ENCODE measurements around the gene TAF4.
"Not testable (repeated sequence)": the region's sequence is repeated elsewhere in the genome, so short reads cannot be mapped to it uniquely, and the experiment has no call there.

Gene TAF4

DNA sequence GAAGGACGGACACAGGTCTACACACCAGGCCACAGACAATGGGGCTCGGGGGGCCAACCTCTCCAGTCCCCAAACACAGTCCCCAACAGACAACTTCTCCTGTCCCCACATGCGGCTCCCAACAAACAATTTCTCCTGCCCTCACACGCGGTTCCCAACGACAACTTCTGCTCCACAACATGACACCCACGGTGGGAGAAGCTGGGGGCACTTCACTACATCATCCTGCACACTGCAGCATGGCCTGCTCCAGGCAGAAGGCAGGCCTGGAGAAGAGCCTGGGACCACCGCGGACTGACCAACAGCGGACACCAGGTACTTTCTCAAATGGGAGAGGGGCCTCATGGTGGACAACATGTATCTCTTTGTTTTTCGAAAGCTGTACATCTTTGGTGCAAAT is 6.7 kb downstream of the TAF4 start:
- no peak for DNase-seq (ENCODE audit: low read depth in 2 of 2)

DNA sequence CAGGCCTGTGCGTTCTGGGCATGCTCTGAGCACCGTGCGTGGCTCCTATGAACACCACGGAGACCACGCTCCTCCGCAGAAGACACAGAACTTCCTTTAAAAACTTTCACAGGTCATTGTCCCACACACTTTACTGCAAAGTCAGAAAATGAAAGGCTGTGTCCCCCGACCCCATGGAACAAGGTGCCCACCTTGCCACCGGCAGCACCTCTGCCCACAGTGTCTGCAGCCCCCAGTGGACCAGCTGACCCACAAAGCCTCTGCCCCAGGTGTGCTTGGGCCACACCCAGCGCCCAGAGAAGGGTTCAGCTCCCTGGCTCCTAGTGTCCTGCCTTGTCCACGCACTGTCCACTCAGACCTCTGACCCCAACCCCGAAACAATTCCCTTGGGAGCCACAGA is 8.7 kb downstream of the TAF4 start:
- no peak for DNase-seq (ENCODE audit: low read depth in 2 of 2)

DNA sequence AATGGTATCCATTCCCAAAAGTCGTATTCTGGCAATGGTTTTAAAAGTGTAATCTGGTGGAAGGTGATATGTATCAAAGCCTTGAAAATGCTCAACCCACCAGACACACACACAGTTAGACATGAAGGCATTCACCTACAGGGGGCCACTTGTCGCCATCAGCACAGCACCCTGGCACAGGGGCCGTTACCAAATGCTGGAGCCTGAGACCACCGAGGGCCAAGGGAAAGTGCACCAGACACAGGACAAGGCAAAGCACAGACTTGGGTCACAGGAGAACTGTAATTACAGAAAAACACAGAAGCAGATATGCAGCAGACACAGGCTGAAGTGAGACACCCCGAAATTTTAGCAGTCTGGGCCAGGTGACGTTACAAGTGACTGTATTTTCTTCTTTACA is 9.3 kb downstream of the TAF4 start:
- DNase-seq (ENCODE audit: low read depth in 2 of 2): no peak

DNA sequence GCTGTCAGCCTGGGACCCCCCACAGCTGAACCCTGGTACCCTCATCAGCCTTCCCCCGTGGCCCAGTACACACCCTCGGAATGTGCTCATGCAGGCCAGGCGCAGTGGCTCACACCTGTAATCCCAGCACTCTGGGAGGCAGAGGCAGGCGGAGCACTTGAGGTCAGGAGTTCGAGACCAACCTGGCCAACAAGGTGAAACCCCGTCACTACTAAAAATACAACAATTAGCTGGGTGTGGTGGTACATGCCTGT is 9.9 kb downstream of the TAF4 start:
- DNase-seq (ENCODE audit: low read depth in 2 of 2): not testable (repeated sequence)

DNA sequence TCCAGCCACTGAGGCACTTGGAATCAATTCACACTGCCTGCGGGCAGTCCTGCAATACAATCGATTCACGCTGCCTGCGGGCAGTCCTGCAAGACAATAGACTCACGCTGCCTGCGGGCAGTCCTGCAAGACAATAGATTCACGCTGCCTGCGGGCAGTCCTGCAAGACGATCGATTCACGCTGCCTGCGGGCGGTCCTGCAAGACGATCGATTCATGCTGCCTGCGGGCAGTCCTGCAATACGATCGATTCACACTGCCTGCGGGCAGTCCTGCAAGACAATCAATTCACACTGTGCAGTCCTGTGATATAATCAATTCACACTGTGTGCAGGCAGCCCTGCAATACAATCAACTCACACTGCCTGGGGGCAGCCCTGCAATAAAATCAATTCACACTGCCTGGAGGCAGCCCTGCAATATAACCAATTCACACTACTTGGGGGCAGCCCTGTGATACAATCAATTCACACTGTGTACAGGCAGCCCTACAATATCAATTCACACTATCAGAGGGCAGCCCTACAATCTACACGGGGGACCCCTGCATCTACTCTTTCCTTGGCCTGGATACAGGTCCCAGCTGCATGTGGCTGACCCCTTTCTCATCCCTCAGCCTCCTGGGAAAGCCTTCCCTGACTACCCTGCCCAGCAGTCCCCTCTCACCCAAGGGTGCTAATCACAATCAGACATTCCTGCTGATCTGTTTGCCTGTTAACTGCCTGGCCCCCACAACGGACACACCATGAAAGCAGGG is 10.4 kb downstream of the TAF4 start:
- DNase-seq (ENCODE audit: low read depth in 2 of 2): no peak

DNA sequence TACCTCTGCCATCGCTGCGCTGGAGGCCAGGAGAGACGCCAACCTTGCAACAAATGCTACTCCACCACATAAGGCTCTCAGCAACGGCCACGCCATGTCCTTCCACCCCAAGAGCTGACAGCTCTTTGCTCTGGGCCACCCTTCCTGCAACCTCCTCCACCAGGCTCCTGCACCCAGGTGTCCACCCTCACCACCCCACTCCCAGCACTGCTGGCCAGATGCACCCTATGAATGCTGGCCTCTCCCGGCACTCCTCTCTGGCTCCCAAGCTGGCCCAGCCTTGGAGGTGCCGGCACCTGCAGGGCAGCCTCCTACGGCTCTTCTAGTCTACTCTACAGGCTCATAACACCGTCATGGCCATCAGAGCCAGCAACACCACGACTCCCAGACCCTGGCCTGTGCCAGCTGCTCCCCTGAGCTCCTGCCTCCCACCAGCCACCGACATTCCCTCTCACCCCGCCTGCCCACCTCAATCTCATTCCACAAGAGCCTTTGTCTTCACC is 11.2 kb downstream of the TAF4 start:
- no peak for DNase-seq (ENCODE audit: low read depth in 2 of 2)

DNA sequence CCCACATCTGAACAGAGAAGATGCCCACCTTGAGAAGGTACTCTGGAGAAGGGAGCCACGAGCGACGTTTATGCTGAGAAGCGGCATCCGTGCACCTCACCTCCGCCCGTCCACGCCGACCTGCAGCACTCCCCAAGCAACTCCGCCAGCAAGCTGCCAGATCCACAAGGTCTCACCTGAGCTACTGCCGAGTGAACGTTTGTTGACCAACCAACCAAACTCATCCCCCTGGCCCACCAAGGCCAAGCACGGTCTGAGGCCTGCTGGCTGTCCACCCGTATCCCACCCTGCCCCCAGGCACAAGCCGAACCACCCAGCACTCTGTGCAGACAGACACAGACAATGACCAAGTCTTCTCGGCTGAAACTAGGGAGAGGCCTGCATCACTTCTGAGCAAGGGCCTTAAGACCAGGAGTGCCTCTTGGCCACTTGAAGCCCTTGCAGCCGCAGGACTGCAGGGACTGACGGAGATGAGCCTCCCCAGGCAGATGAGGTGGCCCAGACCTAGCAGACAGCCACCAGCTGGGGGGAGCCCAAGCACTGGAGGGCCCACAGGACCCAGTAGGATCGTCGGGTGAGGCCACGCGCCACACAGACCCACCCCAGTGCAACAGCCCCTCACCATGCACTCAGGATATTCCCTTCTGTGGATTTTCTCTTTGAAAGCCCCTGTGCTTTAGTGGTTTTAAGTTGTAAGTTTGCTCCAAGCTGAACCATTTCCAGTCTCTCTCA is 12.1 kb downstream of the TAF4 start:
- DNase-seq (ENCODE audit: low read depth in 2 of 2): no peak

DNA sequence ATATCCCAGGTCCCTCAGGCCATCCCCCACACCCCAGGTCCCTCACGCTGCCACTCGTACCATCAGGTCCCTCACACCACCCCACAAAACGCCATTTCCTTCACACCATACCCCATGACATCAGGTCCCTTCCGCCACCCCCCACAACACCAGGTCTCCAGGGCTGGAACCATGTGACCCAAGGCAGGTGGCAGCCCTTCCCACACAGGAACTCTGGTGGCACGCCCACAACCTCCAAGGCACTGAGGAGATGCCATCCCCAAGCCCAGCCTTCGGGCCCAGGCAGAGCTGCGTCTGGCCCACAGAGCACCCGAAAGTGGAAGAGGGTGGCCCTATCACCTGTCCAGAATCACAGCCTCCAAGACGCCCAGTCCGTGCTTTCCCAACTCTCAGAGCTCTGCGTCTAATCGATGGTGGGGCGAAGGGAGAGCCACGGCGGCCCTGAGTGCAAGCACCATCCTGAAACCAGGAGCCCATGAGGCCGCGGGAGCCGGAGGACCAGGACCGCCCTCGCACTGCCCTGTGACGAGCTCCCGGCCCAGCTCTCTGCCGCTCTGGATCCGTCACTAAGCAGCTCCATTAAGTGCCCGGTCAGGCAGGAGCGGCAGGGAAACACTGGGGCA is 12.7 kb downstream of the TAF4 start:
- DNase-seq (ENCODE audit: low read depth in 2 of 2): no peak

DNA sequence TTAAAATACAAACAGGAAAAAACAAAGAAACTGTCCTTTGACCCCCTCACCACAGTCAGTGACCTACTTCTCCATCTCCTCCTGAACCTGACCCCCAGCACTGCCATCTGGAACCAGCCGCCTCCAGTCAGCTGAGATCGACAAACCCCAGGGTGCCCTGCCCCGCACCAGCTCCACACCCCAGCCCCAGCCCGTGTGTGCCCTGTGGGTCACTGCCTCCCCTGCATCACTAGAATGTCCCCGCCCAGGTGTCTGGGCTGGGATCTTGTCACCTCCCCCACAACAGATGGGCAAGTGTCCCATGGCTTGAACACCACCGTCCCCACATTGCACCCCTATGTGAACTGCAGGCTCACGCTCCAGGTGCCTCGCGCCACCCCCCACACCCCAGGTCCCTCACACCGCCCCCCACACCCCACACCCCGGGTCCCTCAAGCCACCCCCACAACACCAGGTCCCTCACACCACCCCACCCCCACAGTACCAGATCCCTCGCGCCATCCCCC is 13.3 kb downstream of the TAF4 start:
- no peak for DNase-seq (ENCODE audit: low read depth in 2 of 2)

DNA sequence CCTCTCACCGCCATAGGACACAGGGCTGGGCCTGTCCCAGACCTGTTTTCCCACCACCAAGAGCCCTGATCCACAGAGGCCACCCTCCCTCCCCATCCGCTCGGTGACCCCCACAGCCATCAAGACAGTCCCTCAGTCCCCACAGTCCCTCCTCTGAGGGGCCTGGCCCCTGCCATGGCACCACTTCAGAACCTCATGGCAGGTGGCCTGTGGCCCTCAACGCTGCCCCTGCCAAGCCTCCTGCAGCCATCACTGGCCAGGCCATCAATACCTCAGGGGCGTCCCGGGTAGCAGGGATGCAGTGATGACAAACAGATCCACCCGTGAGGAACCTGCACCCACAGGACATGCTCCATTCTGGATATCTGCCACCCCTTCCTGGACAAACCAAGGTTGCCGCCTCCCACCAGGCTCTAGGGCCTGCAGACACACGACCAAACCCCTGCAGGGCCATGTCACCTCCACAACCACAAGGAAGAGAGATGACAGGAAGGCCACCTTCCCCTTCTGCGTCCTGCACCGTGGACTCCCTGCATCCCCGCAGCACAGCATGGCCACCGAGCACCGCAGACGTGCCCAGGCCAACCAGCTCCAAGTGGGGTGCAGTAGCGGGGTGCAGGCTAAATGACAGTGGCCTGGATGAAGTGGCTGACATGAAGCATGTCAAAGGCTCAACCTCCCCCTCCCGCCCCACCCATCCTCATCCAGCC is 14.0 kb downstream of the TAF4 start:
- DNase-seq (ENCODE audit: low read depth in 2 of 2): no peak

DNA sequence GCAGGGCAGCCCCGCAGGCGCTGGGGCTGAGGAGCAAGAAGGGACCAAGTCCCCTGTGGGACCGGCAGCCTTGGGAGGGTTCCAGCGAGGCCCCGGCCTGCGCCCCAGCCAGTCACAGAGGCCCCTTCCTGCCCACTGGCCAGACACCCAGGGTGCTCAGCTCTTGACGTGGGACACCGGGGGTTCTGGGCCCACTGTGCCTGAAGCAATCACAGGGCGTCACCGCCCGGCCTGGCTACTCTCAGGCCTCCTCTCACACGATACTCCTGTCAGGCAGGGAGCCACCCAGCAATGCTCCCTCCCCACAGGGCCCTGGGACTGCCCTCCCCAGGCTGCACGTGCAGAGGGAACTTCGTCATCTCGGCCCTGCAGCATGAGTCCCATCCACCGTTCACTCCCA is 14.5 kb downstream of the TAF4 start:
- DNase-seq (ENCODE audit: low read depth in 2 of 2): no peak

DNA sequence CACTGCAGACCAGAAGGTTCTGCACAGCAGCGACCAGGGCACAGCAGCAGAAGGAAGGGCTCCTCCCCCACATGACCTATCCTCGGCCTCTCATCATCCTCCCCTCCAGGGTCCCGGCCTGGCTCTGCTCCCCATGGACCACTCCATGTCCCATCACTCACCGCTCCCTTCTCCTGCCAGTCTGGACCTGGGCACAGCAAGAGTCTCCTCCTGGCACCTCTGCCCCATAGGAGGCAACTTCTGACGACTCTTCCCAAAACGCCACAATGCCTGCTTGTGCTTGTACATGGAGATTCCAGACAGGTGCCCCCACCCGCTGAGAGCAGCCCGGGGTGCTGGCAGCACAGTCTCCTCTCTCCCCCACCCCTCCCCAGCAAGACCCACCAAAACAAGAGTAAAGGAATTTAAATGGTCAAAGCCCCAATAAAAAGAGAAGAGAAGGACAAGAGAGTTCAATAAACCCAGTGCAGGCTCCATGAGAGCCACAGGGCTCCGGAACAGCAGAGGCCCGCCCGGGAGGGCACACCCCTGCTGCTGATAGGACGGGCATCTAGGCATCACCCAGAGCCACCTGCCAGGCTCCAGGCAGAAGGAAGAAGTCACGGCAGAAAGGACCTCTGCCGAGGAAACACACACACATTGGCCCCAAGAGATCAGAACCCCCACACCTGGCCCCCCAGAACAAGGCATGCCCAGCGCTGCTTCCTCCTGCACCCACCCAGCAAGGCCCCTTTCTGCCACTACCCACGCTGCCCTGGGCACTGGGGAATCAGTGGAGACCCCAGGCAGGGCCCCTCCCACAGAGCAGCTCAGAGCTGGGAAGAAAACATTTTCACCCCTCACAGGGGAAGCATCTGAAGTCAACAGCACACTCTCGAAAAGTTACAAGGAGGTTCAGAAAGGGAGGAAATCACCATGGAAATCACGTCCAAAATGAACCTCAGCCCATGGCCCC is 15.2 kb downstream of the TAF4 start:
- no peak for DNase-seq (ENCODE audit: low read depth in 2 of 2)

DNA sequence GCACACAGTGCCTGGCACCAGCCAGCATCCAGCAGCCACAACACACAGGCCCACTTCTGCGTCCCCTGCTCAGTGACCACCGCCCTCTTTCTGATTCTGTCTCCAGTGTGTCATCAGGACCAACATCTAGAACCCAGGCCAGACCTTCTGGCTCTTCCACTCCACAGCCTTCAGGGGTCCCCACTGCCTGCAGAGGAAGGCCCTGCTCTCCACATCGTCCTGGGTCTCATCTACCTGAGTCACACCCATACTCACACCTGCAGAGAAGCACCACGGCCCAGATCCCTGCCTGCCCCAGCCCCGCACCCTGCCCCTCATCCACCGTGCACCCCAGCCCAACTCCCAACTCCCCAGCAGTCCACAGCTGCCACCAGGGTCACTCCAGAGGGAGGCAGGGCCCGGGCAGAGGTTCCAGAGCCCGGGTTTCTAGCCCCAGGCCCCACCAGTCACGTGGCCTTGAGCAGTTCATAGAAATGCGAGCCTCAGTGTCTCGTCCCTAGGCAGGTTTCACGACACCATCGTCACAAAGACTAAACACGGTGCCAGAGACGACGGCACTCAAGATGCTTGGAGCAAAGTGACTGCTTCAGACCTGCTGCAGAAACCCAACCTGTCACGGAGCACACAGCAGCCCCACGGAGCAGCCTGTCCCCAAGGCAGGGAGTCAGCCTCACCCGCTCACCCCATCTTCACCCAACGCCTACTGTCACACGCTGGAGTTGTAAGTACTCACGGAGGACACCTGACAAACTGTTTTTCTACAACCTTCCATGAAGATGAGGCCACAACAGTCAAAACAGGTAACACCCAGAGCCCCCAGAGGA is 16.1 kb downstream of the TAF4 start:
- DNase-seq (ENCODE audit: low read depth in 2 of 2): no peak

DNA sequence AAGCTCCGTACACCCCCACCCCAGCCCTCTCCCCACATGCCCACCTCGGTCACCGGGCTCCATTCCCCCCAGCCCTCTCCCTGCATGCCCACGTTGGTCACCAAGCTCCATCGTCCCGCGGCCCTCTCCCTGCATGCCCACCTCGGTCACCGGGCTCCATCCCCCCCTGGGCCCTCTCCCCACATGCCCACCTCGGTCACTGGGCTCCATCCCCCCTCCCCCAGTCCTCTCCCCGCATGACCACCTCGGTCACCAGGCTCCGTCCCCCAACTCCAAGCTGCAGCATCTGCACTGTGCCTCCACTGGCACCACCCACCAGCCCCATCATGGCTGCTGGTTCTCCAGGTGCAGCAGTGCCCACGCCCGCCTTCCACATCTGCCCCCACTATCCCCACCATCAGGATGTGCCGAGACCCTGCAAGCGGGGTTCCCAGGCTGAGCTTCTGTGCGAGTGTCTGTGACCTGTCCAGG is 16.8 kb downstream of the TAF4 start:
- DNase-seq (ENCODE audit: low read depth in 2 of 2): no peak

DNA sequence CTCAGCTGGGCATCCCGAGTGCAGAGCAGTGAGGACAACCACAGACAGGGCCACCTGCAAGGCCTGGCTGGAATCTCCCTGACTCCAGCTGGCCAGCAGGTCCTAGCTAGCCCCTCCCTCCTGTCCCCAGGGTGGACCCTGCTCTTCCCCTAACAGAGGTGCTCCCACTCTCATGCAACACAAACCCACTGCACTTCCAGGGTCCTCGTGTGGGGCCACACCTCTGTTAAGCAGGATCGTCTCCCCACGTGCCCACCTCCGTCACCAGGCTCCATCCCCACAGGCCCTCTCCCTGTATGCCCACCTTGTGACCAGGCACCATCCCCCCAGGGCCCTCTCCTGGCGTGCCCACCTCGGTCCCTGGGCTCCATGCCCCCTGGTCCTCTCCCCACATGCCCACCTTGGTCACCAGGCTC is 17.3 kb downstream of the TAF4 start:
- no peak for DNase-seq (ENCODE audit: low read depth in 2 of 2)

DNA sequence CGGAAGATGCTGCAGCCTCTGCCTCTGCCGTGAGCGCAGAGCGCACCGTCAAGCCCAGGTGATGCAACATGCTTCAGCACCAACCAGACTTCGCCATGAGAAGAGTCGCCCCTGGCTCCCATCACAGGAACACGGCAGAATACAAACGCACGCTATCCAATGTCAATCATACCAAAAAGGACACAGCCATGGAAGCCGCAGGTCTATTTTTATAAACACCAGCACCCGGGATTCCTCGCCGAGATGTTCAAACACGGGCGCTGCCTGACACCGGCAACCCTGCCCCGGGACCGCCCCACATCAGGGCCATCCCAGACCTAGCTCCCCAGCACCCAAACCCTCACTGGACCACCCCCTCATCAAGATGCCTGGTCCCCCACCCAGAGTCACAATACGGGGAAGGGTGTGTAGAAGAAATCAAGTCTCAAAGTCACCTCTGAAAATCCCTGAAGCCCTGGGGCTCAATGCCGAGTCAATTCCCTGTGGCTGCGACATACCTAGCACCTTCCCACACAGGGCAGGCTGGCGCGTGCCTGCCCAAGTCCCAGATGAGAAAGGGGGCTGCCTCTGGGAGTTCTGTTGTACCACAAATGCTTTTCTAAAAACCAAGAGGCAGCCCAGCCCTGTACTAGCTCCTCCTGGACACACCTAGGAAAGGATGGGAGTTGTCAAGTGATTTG is 17.9 kb downstream of the TAF4 start:
- no peak for DNase-seq (ENCODE audit: low read depth in 2 of 2)

DNA sequence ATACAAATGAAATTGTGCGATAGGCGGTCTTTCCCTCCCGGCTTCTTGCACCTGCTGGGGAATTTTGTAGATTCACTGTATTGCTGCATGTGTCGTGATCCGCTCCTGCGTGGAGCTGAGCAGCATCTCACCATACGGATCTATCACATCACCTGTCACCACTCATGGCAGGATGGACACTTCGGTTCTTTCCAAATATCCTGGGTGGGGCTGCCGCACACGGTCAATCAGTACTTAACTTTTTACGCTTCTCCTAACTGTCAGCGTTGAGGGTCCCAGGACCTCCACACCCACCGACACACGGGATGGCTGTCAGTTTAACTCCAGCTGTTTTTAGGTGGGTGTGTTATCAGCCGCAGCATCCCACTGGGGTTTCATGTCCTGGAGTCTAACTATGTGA is 19.2 kb downstream of the TAF4 start:
- DNase-seq (ENCODE audit: low read depth in 2 of 2): no peak

DNA sequence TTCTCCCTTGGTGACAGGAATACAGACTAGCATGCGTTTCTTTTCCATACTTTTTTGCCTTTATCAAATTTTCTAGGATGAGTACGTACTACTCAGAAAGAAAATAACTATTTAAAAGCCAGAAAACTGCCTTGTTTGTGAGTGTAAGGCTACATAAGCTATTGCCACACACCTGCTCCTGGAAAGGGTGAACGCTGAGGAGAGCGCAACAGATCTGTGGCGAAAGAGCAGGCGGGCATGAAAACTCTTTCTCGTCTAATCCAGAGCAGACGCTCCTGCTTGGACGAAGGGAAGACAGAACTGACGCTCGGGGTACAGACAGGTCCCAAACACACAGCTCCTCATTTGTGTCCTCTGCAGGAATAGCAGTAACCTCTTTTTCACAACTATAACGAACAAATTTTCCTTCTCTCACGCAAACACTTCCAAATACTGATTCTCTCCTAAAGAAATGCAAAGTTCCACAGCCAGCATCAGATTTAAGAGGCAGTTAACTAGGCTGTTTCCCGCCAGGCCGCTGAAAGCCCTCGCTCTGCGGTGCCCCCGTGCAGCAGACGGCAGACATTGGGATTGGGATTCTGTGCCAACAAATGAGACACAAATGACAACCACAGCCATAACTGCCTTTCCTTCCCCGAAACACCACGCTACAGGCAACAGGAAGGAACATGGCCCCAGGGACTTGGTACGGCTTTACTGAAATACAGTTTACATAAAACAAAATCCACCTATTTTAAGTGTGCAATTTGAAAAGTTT is 20.0 kb downstream of the TAF4 start:
- DNase-seq (ENCODE audit: low read depth in 2 of 2): no peak

DNA sequence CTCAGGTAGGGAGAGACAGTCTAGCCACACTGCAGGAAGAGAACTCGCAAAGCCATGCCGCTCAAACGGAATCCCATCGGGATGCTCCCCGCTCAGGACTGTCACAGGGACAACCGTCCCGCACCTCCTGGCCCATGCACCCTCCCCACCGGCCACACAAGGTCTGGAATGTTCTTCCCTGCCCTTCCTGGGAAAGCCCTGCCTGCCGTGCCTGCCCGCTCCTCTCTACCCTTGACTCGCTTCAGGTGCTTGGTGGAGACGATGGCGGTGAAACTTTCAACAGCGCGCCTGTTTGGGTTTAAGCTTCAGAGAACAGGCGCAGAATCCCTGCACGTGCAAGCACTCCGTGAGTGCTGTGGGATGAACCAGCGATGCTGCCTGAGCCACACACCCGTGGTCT is 20.6 kb downstream of the TAF4 start:
- no peak for DNase-seq (ENCODE audit: low read depth in 2 of 2)
